Measurements from ENCODE around the gene C2orf81.
"Not testable (repeated sequence)": the region's sequence is repeated elsewhere in the genome, so short reads cannot be mapped to it uniquely, and the experiment has no call there.

DNA sequence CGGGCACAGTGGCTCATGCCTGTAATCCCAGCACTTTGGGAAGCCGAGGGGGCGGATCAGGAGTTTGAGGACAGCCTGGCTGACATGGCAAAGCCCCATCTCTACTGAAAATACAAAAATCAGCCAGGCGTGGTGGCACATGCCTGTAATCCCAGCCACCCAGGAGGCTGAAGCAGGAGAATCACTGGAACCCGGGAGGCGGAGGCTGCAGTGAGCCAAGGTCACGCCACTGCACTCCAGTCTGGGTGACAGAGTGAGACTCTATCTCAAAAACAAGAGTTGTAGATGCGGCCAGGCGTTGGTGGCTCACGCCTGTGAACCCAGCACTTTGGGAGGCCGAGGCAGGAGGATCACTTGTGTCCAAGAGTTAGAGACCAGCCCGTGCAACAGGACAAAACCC, 49.3 kb upstream of the C2orf81 start:
- TF ChIP-seq, protein P1, sequence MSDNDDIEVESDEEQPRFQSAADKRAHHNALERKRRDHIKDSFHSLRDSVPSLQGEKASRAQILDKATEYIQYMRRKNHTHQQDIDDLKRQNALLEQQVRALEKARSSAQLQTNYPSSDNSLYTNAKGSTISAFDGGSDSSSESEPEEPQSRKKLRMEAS (IDR thresholded peaks at IDR 0.05) = not testable (repeated sequence)
- not testable (repeated sequence) for TF ChIP-seq BHLHE40 (IDR thresholded peaks at IDR 0.05; ENCODE audit: low read depth, low read length)
